HG02759 (cell line): ENCODE measurements around the gene DNAI7.

Source experiments
- ATAC-seq: cut with Tn5 transposase; IDR thresholded peaks from one replicate; pipeline ENCODE4 v1.9.1; 2021; ENCODE audit warnings: mild to moderate bottlenecking, moderate library complexity; ENCODE audit not compliant: unreplicated experiment

Gene DNAI7, protein sequence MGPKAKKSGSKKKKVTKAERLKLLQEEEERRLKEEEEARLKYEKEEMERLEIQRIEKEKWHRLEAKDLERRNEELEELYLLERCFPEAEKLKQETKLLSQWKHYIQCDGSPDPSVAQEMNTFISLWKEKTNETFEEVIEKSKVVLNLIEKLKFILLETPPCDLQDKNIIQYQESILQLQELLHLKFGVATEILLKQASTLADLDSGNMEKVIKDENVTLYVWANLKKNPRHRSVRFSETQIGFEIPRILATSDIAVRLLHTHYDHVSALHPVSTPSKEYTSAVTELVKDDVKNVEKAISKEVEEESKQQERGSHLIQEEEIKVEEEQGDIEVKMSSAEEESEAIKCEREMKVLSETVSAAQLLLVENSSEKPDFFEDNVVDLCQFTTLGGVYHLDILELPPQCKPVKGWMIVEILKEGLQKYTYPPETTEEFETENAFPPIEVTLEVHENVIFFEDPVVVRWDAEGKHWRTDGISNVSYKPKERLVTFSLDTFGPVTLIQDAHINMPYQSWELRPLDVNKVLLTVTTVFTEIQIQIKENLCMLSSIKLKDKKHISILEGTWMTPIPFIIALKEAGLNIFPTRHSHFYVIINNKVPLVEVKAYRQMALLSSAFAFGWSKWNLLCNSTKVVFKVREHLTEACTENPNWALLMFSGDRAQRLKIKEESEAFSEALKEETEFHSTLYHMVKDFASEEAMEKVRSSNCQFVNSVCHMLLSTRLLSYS

GRCh38 chr12:25195056-25195971, at the start of gene DNAI7, which contains the start of gene ETFRF1:
Gene DNAI7 (minus strand): TSS chr12:25195160. CDS start chr12:25195078, 82 bp downstream.
Gene ETFRF1 (plus strand): TSS chr12:25195237. CDS start chr12:25203957, 8,720 bp downstream.
- ATAC-seq = peak; percentile 98

- ATAC-seq = no peak
Measured at GRCh38 chr12:25243680-25243990, 48.7 kb upstream of the DNAI7 start.

DNA sequence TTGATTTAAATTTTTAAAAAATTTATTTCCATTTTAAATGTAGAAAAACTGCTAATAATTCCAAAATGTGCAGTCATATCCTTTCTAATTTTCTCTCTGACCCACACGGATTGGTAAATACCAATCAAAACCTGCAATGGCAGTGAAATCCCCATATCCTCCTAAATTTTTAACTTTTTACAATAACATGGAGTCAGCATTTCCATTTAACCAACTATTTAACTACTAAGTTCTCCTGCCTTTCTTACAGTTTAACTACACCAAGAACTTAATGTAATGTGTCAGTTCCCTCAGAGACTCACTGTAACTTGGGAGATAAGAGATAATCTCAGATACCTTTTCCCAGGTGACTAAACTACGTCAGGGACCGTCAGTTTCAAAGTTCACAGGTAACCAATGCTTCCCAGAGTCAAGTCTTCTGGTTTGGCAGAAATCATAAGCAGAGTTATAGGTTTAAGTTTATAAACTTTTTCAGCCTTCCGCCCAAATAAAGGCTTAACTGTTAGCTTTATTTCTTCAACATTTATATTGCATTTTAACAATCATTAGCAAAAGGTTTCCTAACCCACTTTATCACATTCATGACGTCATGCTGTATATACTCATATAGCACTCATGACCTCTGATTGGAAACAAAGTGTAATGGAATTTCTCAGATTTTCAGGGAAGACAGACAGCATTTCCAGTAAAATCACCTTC, 48.2 kb upstream of the DNAI7 start:
- no peak for ATAC-seq

GRCh38 chr12:25241167-25242020, 46.4 kb upstream of the DNAI7 start:
- peak; percentile 69 for ATAC-seq

DNA sequence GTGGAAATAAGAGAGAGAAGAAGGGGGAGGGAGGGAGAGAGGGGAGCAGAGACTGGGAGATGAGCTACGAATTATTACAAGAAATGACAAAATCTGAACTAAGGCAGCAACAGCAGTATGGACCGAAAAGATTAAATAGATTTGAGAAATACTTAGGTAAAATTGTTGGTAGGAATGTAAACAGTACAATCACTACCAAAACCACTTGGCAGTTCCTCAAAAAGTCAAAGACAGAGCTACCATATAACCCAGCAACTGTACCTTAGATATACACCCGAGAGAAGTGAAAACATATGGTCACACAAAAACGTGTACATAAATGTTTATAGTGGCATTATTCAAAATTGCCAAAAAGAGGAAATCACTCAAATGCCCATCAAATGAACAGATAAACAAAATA, 41.7 kb upstream of the DNAI7 start:
- no peak for ATAC-seq

DNA sequence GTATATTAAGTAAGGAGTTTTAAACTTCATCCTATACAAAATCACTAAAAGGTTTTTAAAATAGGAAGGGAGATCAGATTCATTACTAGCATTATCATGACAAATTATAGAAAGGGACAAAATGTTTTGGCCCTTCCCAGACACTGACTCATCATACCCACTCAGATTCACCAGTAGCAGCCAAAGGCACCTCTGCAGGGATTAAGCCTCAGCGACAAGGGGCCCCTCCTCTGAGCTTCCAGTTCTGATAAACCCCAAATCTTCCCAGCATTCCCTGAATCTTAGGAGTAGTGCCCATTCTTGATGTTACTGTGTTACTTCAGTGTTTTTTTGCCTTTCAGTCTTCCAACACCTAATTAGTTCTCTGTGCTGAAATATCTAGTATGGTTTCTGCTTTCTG, 41.2 kb upstream of the DNAI7 start:
- ATAC-seq = no peak

DNA sequence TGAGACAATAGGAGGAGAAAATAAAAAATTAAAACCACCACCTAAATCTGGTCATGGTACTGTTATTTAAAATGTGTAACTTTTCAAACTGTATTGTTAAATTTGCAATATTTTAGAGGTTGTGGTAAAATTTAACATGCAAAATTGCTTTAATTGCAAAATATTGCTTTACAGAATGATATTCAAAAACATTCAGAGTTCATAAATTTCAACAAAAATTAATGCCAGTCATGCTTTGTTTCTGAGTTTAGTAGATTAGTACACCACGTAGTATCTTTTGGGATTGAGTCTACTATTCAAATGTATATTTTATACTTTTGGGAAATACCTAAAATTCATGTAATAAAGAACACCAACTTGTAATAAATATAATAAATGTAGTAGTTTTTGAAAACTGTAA, 18.4 kb upstream of the DNAI7 start:
- no peak for ATAC-seq

DNA sequence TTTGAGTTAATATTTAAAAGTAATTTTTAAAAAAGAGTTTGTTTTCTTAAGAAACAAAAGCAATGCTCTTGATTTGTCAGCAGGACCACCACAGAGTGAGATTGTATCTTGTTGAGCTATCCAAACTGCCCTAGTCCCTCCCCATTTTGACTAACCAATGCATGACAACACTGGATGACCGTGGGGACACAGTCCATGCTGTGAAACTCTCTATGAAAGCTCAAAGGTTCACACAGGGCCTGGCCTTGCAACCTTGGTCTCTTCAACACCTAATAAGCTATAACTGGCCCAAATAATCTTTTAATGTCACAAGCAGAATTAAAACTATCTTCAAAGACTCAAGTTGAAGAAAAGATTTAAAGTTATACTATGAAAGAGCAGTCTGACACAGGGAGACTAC, 13.6 kb upstream of the DNAI7 start:
- no peak for ATAC-seq

DNA sequence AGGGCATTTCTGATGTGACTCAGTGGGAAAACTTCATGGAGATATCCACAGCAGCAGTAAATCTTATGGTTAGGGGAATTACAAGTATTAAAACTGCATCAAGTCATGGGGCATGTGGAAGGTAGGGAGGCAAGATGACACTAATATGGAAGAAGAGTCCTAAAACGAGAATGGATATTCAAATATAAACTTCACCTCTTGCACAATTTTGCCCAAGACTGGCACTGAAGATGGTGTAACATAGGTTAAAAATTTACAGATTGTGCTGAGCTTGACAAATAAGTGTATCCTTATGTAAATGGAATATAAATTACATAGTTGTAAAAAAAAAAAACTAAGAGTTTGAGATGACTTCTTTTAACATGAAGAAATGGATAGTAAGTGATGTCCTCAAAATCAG, 12.9 kb upstream of the DNAI7 start:
- ATAC-seq = no peak

- no peak for ATAC-seq
Measured at GRCh38 chr12:25207411-25207810, 12.5 kb upstream of the DNAI7 start.

DNA sequence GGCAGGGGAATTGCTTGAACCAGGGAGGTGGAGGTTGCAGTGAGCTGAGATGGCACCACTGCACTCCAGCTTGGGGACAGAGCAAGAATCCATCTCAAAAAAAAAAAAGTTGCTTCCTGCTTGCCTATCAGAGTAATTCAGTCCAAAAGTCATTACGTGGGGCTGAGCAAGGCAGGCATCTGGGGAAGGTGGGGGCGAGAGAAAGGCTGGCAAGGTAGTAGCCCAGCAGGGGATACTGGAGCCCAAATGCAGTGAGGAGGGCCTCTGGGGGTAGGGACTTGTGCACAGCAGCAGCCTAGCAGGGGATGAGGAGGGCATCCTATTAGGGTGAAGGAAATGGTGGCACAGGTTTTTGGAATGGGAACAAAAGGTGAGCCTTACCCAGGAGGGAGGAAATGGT, 7.2 kb upstream of the DNAI7 start:
- ATAC-seq = no peak

DNA sequence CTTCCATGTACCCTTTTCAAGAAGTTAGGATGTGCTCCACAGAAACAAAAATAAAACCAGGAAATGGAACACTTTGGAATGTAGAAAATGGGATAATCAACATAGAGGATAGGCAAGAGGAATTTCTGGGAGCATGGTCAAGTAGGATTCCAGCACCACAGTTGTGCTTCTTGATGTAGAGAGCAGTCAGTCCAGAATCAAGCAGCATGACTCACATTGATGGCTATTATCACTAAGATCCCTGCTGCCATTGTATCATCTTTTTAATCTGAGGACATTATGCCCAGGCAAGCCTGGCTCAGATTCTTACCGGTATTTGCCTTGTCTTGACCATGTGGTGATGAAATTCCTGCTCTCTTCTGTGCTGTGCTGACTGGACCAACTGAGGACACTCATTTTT, 5.7 kb upstream of the DNAI7 start:
- no peak for ATAC-seq

DNA sequence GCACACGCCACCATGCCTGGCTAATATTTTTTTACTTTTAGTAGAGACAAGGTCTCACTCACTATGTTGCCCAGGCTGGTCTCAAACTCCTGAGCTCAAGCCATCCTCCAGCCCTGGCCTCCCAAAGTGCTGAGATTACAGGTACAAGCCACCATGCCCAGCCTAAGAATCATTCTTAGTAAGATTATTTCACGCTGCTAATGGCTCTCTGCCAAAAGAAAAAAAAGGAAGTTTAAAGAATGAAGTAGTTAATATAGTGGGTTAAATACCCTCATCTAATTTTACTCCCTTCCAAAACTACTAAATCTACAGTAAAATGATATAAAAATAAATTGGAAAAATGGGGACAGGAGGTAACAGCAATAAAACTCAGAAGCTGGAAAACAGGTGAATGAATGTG, 2.6 kb upstream of the DNAI7 start:
- ATAC-seq = no peak

DNA sequence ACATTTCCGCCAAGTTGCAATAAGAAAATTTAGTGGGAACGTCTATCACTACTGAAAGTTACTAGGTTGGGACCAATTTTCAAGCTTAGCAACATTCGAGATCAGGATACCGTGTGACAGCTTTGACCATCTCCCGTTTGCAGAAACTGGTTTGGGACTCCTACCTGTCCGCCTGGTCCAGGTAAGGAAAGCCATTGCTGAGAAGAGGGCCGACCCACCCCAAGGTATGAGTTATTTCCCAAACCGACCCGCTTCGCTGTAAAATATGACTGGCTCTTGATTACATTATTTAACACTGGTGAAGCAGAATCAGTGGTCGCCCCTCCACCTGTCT, 271 bp downstream of the DNAI7 start:
- no peak for ATAC-seq

GRCh38 chr12:25194214-25194613, 746 bp downstream of the DNAI7 start:
- ATAC-seq = no peak

DNA sequence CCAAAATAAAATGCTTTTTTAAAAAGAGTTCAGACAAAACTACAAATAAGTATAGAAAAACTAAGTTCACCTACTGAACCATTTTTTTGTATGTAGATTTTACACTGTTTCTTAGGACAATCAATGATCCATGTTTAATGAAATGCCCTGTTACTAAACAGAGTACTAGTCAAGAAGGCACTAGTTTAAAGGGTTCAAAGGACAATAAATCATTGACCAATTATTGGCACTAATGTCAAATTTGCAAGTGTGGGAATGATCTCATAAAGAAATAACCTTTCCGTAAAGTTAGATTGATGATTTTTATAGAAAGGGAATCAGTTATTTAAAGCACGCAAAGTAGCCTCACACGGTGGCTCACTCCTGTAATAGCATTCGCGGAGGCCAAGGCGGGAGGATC, 4.2 kb downstream of the DNAI7 start:
- no peak for ATAC-seq

GRCh38 chr12:25189656-25190055, 5.3 kb downstream of the DNAI7 start:
- no peak for ATAC-seq

DNA sequence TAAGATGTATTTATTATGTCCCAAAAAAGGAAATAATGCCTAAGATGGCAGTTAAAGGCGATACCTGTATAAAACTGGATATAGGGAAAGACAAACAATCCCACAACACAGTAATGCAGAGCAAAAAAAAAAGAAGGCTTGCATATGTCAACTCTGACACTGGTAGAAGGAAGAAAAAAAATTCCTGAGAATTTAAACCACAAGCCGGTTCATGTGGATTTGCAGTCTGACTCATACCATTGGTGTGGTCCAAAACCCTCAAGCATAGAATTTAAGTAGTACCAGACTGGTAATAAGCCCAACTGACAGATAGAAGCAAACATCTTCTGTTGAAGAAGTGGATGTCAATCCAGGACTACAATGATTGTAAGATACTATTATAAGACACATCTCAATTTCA, 7.2 kb downstream of the DNAI7 start:
- no peak for ATAC-seq

DNA sequence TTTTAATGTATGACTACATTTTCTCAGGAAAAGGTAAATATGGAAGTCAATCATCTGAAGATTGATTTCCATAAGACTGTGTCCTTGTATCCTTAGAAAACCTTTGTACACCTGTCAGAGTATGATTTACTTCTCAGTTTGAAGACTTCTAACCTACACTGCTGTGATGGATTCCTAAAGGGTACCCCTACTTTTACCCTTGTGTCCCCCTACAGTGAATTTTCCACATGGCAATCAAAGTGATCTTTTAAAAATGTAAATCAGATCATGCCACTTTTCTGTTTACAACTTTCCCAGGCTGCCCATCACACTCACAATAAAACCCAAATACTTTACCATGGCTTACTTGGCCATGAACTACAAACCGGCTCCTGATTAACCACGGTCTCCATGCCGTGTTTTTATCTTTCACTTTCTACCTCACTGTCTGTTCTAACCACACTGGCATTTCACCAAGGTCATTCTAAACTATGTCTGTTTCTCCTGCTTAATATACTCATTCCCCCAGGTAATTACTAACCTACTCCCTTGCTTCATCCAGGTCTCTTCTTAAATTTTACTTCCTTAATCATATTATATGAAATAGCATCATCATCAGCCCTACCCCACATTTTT, 8.1 kb downstream of the DNAI7 start:
- ATAC-seq = peak; percentile 84
